HG02642 (cell line): ENCODE results near the gene SEZ6L.
"Not testable (repeated sequence)": the region's sequence is repeated elsewhere in the genome, so short reads cannot be mapped to it uniquely, and the experiment has no call there.

Experiments
- ATAC-seq: cut with Tn5 transposase; IDR thresholded peaks from one replicate; pipeline ENCODE4 v1.9.1; 2021; ENCODE audit warnings: mild to moderate bottlenecking; ENCODE audit not compliant: unreplicated experiment, poor library complexity

The SEZ6L gene

GRCh38 chr22:26408562-26409220 is 239.4 kb downstream of the SEZ6L start:
- not testable (repeated sequence) for ATAC-seq

- ATAC-seq = no peak
These were observed 240.6 kb downstream of the SEZ6L start for GRCh38 chr22:26409719-26410335.

- no peak for ATAC-seq
These were observed 241.1 kb downstream of the SEZ6L start for GRCh38 chr22:26410386-26410785.

GRCh38 chr22:26414347-26414746 is 245.1 kb downstream of the SEZ6L start:
- no peak for ATAC-seq

- no peak for ATAC-seq
These were observed 247.0 kb downstream of the SEZ6L start for GRCh38 chr22:26416256-26416655.

GRCh38 chr22:26416670-26417276 is 247.5 kb downstream of the SEZ6L start:
- no peak for ATAC-seq

- ATAC-seq = no peak
These were observed 248.1 kb downstream of the SEZ6L start for GRCh38 chr22:26417406-26417805.

- ATAC-seq = no peak
These were observed 249.4 kb downstream of the SEZ6L start for GRCh38 chr22:26418620-26419019.

- ATAC-seq = no peak
These were observed 257.7 kb downstream of the SEZ6L start for GRCh38 chr22:26426924-26427323.

- peak; percentile 78 for ATAC-seq
These were observed 259.5 kb downstream of the SEZ6L start, which contains the start of gene ASPHD2 for GRCh38 chr22:26428515-26429457. Gene ASPHD2, plus strand, starts transcription at chr22:26429260. Its CDS starts 4,356 bp downstream, at chr22:26433616.

- peak; percentile 11 for ATAC-seq
These were observed 260.4 kb downstream of the SEZ6L start for GRCh38 chr22:26429458-26430286.

- no peak for ATAC-seq
These were observed 261.3 kb downstream of the SEZ6L start for GRCh38 chr22:26430600-26430999.

- no peak for ATAC-seq
These were observed 262.2 kb downstream of the SEZ6L start for GRCh38 chr22:26431261-26431995.

GRCh38 chr22:26432619-26433311 is 263.5 kb downstream of the SEZ6L start:
- no peak for ATAC-seq
